IMR-90 (cell line): ENCODE measurements around the gene DHX57. TPM values are rescaled to one million over a fixed set of nuclear protein-coding genes. Genes with fewer than 3 reads are reported as not detected.

Experiments
- ATAC-seq: fragments of 200-7000 bp; cut with Tn5 transposase; 2 replicates; pipeline ENCODE4 v1.9.1; 2020; ENCODE audit warnings: low read depth, mild to moderate bottlenecking, moderate library complexity
- BruUV-seq: library from RNA; stranded (reverse); fragments of 400-500 nt; replicated peaks from 2 replicates; lab custom pipeline; 2021; lab: Mats Ljungman, UMichigan
- CTCF ChIA-PET: fragments of 300-600 bp; formaldehyde crosslinking; extraction: SDS; loops from one replicate; lab custom pipeline; 2021; ENCODE audit warnings: antibody characterized with exemption; lab: Yijun Ruan, JAX
- POLR2A ChIA-PET: fragments of 300-600 bp; sonication (Branson Sonifier 250); formaldehyde crosslinking; loops from one replicate; lab custom pipeline; 2022; ENCODE audit warnings: antibody characterized with exemption; ENCODE audit not compliant: unreplicated experiment; lab: Charles Lee
- DNase-seq: peaks from one replicate; pipeline ENCODE4 v3.0.0; 2013
- H2AFZ ChIP-seq: replicated peaks from 2 replicates; pipeline ENCODE3; 2013; ENCODE audit warnings: low read length, mild to moderate bottlenecking; ENCODE audit not compliant: poor library complexity
- H2AK5ac ChIP-seq: 2 replicates; pipeline ENCODE4 v1.6.1; 2013; ENCODE audit warnings: low read depth, low read length, inconsistent platforms
- H2AK9ac ChIP-seq: replicated peaks from 2 replicates; pipeline ENCODE3; 2013; ENCODE audit warnings: mild to moderate bottlenecking, low read depth, low read length, moderate library complexity; ENCODE audit not compliant: poor library complexity
- H2BK120ac ChIP-seq: 2 replicates; pipeline ENCODE4 v1.6.1; 2013; ENCODE audit warnings: low read depth, low read length, inconsistent platforms
- H2BK15ac ChIP-seq: 3 replicates; pipeline ENCODE4 v1.6.1; 2013; ENCODE audit warnings: low read depth, low read length, inconsistent platforms
- H2BK20ac ChIP-seq: 2 replicates; pipeline ENCODE4 v1.6.1; 2013; ENCODE audit warnings: low read depth, mild to moderate bottlenecking, inconsistent platforms, low read length, moderate library complexity
- H2BK5ac ChIP-seq: 2 replicates; pipeline ENCODE4 v1.6.1; 2013; ENCODE audit warnings: mild to moderate bottlenecking, low read depth, low read length, inconsistent platforms; ENCODE audit not compliant: poor library complexity, severe bottlenecking
- H3K14ac ChIP-seq: replicated peaks from 2 replicates; pipeline ENCODE4 v1.6.1; 2013; ENCODE audit warnings: low read depth, low read length, inconsistent platforms
- H3K18ac ChIP-seq: 2 replicates; pipeline ENCODE4 v1.6.1; 2013; ENCODE audit warnings: low read depth, low read length, control low read depth
- H3K23ac ChIP-seq: 2 replicates; pipeline ENCODE4 v1.6.1; 2013; ENCODE audit warnings: low read depth, low read length, inconsistent platforms
- H3K27ac ChIP-seq: 2 replicates; pipeline ENCODE4 v1.5.1; 2013; ENCODE audit warnings: mild to moderate bottlenecking, control low read depth, low read length; ENCODE audit not compliant: insufficient read depth
- H3K27me3 ChIP-seq: 2 replicates; pipeline ENCODE4 v1.6.1; 2013; ENCODE audit warnings: low read length; ENCODE audit not compliant: control insufficient read depth, insufficient read depth
- H3K36me3 ChIP-seq: 2 replicates; pipeline ENCODE4 v1.6.1; 2013; ENCODE audit warnings: low read length, mixed read lengths; ENCODE audit not compliant: control insufficient read depth, insufficient read depth
- H3K4ac ChIP-seq: 2 replicates; pipeline ENCODE4 v1.6.1; 2013; ENCODE audit warnings: low read depth, low read length, inconsistent platforms
- H3K4me1 ChIP-seq: 2 replicates; pipeline ENCODE4 v1.6.1; 2013; ENCODE audit warnings: low read length, mixed read lengths; ENCODE audit not compliant: control insufficient read depth, insufficient read depth
- H3K4me2 ChIP-seq: 2 replicates; pipeline ENCODE4 v1.6.1; 2013; ENCODE audit warnings: low read depth, mild to moderate bottlenecking, control low read depth, low read length, moderate library complexity
- H3K4me3 ChIP-seq: 2 replicates; pipeline ENCODE4 v1.5.1; 2013; ENCODE audit warnings: low read depth, mild to moderate bottlenecking, control low read depth, low read length, moderate library complexity; ENCODE audit not compliant: insufficient read depth
- H3K56ac ChIP-seq: 2 replicates; pipeline ENCODE4 v1.6.1; 2013; ENCODE audit warnings: low read length, inconsistent platforms; ENCODE audit not compliant: insufficient read depth; ENCODE audit errors: extremely low read depth
- H3K79me1 ChIP-seq, 2 experiments: 2 replicates each; pipeline ENCODE4 v1.6.1; 2013; ENCODE audit warnings: low read length in 2 of 2, inconsistent platforms in 1 of 2, low read depth in 1 of 2
- H3K9ac ChIP-seq: 2 replicates; pipeline ENCODE4 v1.6.1; 2013; ENCODE audit warnings: low read depth, low read length, control low read depth
- H3K9me1 ChIP-seq: 2 replicates; pipeline ENCODE4 v1.6.1; 2013; ENCODE audit warnings: low read length, inconsistent platforms; ENCODE audit not compliant: insufficient read depth
- H3K9me3 ChIP-seq: 2 replicates; pipeline ENCODE4 v1.6.1; 2013; ENCODE audit warnings: low read length; ENCODE audit not compliant: control insufficient read depth, insufficient read depth
- H4K20me1 ChIP-seq: 2 replicates; pipeline ENCODE4 v1.6.1; 2013; ENCODE audit warnings: low read length, inconsistent platforms; ENCODE audit not compliant: insufficient read depth
- H4K5ac ChIP-seq: 2 replicates; pipeline ENCODE4 v1.6.1; 2013; ENCODE audit warnings: mild to moderate bottlenecking, low read depth, low read length, control low read depth
- H4K8ac ChIP-seq, 2 experiments: 2 replicates each; pipeline ENCODE4 v1.6.1; 2013; ENCODE audit warnings: low read depth in 2 of 2, low read length in 2 of 2, control low read depth in 1 of 2, inconsistent platforms in 1 of 2
- H4K91ac ChIP-seq: 2 replicates; pipeline ENCODE4 v1.6.1; 2013; ENCODE audit warnings: low read depth, low read length, inconsistent platforms; ENCODE audit not compliant: insufficient read depth
- CEBPB ChIP-seq: IDR thresholded peaks from 2 replicates; pipeline ENCODE4 v1.6.1; 2012; ENCODE audit warnings: low read depth, low read length, improper control_type of control experiment
- FOS ChIP-seq: fragments of 150-350 bp; IDR thresholded peaks from 2 replicates; pipeline ENCODE4 v1.6.1; 2016; ENCODE audit warnings: low read depth, low read length
- NFE2L2 ChIP-seq: fragments of 150-350 bp; IDR thresholded peaks from 2 replicates; pipeline ENCODE4 v1.6.1; 2016; ENCODE audit warnings: low read depth, mild to moderate bottlenecking, low read length
- RAD21 ChIP-seq: IDR thresholded peaks from 2 replicates; pipeline ENCODE4 v1.6.1; 2012; ENCODE audit warnings: low read length, improper control_type of control experiment
- SMC3 ChIP-seq: fragments of 150-350 bp; IDR thresholded peaks from 2 replicates; pipeline ENCODE4 v1.6.1; 2016; ENCODE audit warnings: low read depth, mild to moderate bottlenecking, antibody characterized with exemption, low read length, moderate library complexity
- USF2 ChIP-seq: fragments of 150-350 bp; IDR thresholded peaks from 2 replicates; pipeline ENCODE4 v1.6.1; 2017; ENCODE audit warnings: mild to moderate bottlenecking, antibody characterized with exemption, low read length, low read depth
- WGBS, 2 experiments: methylation state at CpG; one replicate each; pipeline versions ENCODE4 v1.1.5 to v1.1.7; 2013; ENCODE audit warnings: missing lambda C conversion rate in 2 of 2; ENCODE audit not compliant: insufficient read length in 1 of 2; ENCODE audit errors: extremely low coverage in 2 of 2; 5-methylcytosine and 5-hydroxymethylcytosine counted together
- dilution Hi-C: fragments of 300-500 bp; cut with HindIII; formaldehyde crosslinking; loops from one replicate; pipeline ENCODE4 v1.14.3; 2018; ENCODE audit warnings: low sequenced_read_pairs; ENCODE audit not compliant: unreplicated experiment
- in situ Hi-C: fragments of 300-500 bp; cut with MboI; formaldehyde crosslinking; loops from 3 replicates; pipeline ENCODE4 v1.14.3; 2019; ENCODE audit warnings: low sequenced_read_pairs, inconsistent platforms, mixed read lengths
- intact Hi-C: fragments of 100-400 bp; cut with micrococcal nuclease; formaldehyde crosslinking; loops from 2 replicates; pipeline ENCODE4 v1.10.0; 2022
- polyA plus RNA-seq, 3 experiments: library from polyadenylated mRNA; depleted of rRNA; stranded (reverse); fragments of >200 nt; gene quantifications; 2 replicates each; pipeline ENCODE4 v1.2.3, GENCODE V29; 2012; ENCODE audit warnings: low replicate concordance in 1 of 3
- total RNA-seq: library from RNA; depleted of rRNA; stranded (reverse); fragments of >200 nt; gene quantifications from 2 replicates; pipeline ENCODE4 v1.2.3, GENCODE V29; 2012
- TF ChIP-seq, protein P1 (sequence below): conservative IDR thresholded peaks from 2 replicates; pipeline ENCODE4 v1.5.1; 2012; ENCODE audit warnings: mild to moderate bottlenecking, low read depth, low read length, improper control_type of control experiment

Gene DHX57
- total and polyA plus RNA-seq, 2 of the 4 experiments (the other 2 are of a cell fraction): 9.5 to 24.4 TPM

DNA sequence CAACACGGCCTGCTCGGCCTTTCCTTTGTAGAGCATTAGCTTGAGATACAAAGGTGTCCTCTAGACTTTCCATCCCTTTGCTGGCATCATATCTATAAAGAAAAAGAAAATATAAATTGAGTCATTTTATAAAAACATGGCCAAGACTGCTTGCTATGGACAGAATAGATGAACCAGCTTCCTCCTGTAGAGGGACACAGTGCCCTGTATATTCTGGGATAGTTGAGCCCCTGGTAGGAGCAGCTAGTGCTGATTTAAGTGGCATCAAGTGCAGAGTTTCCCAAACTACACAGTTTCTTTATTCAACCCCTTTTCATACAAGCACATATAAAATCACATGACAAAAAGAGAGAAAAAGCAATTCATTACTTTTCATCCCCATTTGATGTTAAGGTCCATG lies 49.8 kb downstream of the DHX57 start:
- H3K4ac ChIP-seq: no peak overlapping the region
- no peak overlapping the region for H3K4me3 ChIP-seq
- ChIA-PET CTCF (interaction anchor here (1.1 kb wide), 1 partner anchor 125 kb away, joined by 6 read pairs; no protein-coding TSS in a partner anchor), POLR2A (no interaction called here)
- DNase-seq (no peak), ATAC-seq (no peak)
- TF ChIP-seq, protein P1, sequence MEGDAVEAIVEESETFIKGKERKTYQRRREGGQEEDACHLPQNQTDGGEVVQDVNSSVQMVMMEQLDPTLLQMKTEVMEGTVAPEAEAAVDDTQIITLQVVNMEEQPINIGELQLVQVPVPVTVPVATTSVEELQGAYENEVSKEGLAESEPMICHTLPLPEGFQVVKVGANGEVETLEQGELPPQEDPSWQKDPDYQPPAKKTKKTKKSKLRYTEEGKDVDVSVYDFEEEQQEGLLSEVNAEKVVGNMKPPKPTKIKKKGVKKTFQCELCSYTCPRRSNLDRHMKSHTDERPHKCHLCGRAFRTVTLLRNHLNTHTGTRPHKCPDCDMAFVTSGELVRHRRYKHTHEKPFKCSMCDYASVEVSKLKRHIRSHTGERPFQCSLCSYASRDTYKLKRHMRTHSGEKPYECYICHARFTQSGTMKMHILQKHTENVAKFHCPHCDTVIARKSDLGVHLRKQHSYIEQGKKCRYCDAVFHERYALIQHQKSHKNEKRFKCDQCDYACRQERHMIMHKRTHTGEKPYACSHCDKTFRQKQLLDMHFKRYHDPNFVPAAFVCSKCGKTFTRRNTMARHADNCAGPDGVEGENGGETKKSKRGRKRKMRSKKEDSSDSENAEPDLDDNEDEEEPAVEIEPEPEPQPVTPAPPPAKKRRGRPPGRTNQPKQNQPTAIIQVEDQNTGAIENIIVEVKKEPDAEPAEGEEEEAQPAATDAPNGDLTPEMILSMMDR: no peak
- TF ChIP-seq NFE2L2 (no peak), RAD21 (no peak), FOS (no peak), CEBPB (no peak), USF2 (no peak), SMC3 (no peak)
- H3K14ac ChIP-seq: no peak overlapping the region
- no peak overlapping the region for H3K27ac ChIP-seq
- H3K4me1 ChIP-seq: peaks cover 1% of the 10 kb centered on the region
- no peak overlapping the region for H3K23ac ChIP-seq
- H2AK5ac ChIP-seq: no peak overlapping the region
- H3K36me3 ChIP-seq: peaks cover 19% of the 10 kb centered on the region
- no peak overlapping the region for H2AFZ ChIP-seq
- no peak overlapping the region for H2BK120ac ChIP-seq
- BruUV-seq: no TSS peak
- no peak overlapping the region for H4K91ac ChIP-seq
- in situ Hi-C loops (no loop called here), intact Hi-C loops (no loop called here), dilution Hi-C loops (no loop called here)
- H3K9me3 ChIP-seq: no peaks in the 10 kb centered on the region
- H3K9me1 ChIP-seq: no peaks in the 10 kb centered on the region
- no peak overlapping the region for H3K4me2 ChIP-seq
- no peak overlapping the region for H3K18ac ChIP-seq
- no peaks in the 10 kb centered on the region for H3K27me3 ChIP-seq
- no peak overlapping the region for H2BK20ac ChIP-seq
- no peak overlapping the region for H3K9ac ChIP-seq
- no CpG with 5 or more reads among the region's 2 CpGs for WGBS, 2 experiments
- no peak overlapping the region for H3K56ac ChIP-seq
- H4K5ac ChIP-seq: no peak overlapping the region
- no peak overlapping the region for H2AK9ac ChIP-seq
- no peak overlapping the region for H4K8ac ChIP-seq
- H2BK5ac ChIP-seq: no peak overlapping the region
- H3K79me1 ChIP-seq: no peaks in the 10 kb centered on the region
- H4K20me1 ChIP-seq: no peaks in the 10 kb centered on the region
- no peak overlapping the region for H2BK15ac ChIP-seq
